NCI-H524 (cell line): Measurements from ENCODE around the gene NR4A2.
A peak's percentile ranks its signal among the peaks of the same experiment; 100 is the strongest.

ENCODE experiments used
- DNase-seq, 2 experiments: peaks; one replicate each; lab custom pipeline; 2025; lab: John Stamatoyannopoulos, UW

Gene NR4A2

DNA sequence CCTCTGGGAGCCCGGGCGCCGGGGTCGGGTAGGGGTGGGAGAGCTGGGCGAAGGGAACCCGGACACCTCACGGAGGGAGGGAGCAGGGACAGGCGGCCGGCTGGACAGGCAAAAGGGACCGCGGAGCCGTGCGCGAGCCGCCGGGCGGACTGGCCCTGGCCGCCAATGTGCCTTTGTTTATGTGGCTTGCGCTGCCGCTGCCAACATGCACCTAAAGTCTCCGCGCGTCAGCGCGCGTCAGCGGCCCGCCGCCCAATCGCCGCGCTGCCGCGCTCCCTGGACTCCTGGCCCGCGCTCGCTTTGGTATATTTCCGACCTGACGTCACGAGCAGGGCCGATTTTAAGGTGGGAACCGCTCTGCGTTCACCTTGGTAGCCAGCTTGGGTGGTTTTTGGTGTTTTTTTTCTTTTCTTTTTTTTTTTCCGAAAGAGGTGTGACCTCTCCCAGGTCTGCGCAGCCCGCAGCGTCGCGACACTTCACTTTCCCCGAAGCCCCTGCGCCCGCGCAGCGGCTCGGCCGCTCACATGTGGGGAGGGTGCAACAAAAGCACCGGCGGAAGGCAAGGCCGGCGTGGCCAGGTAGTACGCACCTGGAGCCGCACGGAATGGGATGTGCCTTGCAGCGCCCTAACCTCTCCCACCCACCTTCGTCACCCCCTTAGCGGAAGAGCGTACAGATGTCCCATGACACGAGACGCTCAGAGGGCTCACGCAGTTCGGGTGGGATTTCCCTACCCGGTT lies at the start of gene NR4A2:
NR4A2 (minus strand) TSS at position 188 of the 740 bp plus-strand sequence. CDS start 2,535 bp downstream, outside the sequence.
- peak; percentile 14 to 60 for DNase-seq

DNA sequence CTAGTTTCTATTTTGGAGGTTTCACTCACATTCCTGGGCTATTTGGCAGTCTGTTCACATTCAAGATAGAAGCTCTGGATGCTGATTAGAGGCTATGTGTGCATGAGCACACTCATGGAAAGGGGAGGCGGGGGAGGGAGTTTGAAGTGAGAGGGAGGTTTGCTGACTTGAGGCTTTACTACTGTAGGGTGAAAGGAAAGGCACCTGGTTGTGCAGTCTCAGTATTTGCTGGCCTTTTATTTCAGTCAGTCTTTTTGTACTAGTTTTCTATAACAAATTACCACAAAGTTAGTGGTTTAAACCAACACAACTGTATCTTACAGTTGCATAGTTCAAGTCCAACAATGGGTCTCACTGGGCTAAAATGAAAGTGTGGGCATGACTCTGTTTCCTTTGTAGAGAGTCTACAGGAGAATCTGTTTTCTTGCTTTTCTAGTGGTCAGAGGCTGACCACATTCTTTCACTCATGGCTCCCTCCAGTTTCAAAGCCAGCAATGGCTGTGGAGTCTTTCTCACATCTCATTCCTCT lies 47.7 kb upstream of the NR4A2 start:
- DNase-seq, result no peak

DNA sequence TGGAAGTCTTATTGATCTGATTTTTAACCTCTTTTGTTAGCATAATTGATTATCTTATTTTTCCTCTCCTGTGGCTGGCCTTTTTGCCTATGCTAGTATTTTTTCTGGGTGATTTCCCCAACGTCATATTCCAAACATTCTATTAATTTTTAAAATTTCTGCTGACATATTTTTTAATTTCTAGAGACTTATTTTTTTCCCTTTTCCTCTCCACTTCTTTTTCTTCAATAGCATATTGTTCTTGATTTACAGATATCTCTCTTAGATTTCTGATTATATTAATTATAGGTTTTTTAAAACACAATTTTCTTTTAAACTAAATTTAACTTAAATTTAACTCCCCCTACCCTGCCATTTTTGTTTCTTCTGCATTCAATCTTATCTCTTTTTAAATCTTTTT lies 47.2 kb upstream of the NR4A2 start:
- DNase-seq, result no peak

DNA sequence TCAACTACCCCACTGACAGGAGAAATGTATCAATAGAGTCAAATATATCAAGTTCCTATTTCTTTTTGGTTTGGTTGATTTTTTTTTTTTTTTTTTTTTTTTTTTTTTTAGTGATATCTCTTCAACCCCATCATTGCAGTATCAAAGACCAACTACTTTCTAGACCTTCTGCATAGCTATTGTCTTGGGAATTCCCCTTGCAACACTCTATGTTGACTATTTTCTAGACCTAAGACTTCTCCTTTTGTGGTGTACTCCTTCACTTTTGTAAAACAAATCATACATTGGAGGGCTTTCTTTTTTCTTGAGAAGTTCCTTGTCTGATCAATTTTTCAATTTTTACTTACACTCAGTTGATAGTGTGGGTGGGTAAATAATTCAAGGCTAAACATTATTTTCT lies 46.5 kb upstream of the NR4A2 start:
- DNase-seq, result no peak

DNA sequence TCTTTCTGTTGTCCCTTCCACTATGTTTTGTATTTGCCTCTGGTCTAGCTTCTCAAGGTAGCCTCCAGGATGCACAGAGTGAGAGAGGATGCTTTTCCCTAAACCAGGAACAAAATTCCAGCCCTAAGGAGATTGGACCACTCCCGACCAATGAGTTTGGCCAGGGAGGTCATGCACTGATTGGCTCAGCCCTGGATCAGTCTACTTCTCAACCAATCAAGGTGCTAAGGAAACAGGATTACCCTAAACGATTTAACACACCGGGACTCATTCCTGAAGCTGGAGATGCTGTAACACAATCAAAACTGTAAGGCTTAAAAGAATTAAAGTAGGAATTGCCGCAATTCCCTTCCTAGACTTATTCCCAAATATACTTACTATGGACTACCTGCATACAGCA lies 34.2 kb upstream of the NR4A2 start:
- DNase-seq, result no peak

DNA sequence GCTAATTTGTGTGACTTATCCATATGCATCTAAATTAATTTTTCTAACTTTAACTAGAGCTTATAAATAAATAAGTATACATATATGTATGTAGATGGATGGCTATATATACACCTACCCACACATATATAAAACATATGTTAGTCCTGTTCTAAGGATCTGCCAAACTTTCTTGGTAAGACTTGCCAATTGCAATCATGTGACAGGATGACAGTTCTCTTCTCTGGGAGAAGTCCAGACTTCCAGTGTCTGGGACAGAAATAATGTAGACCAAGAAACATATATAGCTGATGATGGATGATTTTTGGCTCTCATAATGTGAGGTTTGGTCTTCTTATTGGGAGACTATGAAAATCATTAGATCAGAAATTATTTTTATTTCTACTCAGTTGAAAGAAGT lies 30.6 kb upstream of the NR4A2 start:
- DNase-seq, result no peak

DNA sequence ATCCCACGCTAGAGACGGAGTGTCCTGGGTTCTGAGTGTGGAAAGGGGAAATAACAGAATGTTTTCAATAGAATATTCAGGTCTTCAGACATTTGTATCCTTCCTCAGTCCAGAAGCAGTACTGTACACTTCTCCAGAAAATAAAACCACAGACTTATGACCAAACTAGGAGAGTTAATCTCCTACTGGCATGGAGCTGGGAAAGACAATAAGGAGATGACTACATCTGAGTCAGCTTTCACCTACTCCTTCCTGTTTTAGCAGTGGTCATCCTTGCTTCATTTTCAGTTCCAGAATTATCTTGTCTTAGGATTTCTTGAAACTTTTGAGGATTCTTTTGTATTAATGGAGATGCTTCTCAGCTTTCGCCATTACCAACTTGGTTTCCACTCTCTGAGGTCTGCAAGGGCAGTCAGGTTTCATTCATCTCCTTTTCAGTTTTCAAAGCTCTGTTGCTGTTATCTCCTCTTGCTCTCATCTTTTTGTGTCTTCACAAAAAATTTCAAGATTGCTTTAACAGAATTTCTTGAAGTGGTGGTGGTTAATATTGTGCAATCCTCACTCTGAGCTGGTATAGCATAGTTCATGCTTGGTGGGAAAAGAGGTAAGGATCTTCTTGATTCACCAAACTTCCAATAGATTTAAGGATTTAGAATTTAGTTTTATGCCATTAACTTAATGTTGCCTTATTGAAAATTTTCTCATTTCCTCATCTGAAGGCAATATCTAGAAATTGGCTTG lies 23.7 kb upstream of the NR4A2 start:
- no peak for DNase-seq

DNA sequence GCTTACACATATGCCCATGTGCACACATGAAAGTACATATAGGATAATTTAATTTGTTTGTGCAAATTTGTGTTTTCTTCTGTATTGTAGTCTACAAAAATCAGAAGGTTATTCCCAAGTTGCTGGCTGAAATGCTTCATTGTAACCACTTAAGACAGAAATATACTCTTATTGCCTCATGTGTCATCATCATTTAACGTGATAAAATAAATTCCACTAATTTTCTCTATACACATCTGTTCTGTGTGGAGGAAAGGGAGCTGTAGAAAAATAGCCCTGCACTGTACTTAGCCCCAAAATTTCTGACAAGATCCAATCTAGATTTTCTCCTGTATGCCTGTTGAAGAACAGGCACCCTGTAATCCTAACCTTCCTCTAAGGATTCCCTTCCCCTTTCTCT lies 20.4 kb upstream of the NR4A2 start:
- no peak for DNase-seq

DNA sequence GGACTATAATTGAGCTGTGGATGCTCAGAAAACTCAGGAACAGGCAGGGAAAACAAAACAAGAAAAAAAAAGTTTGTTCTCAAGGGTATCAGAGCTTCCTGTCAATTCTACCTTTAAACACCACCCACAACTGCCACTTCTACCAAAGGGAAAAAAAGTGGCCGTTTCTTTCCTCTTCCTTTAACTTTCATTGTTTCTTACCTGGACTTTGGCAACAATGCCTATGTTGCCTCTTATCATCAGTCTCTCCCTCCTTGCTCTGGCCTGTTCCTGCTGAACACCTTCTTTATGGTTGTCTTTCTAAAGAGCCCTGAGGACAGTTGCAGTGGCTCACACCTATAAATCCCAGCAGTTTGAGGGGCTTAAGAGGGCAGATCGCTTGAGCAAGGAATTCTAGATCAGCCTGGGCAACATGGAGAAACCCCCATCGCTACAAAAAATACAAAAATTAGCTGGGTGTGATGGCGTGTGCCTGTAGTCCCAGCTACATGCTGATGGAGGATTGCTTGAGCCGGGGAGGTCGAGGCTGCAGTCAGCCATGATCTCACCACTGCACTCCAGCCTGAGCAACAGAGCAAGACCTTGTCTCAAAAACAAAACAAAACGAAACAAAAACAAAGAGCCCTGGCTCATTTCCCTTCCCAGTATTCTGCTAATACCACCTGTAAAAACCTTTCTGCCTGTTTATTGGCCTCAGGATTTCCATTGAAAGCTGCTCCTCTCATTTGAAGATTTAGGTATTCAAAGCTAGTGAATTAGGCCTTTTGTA lies 18.0 kb upstream of the NR4A2 start:
- DNase-seq, result no peak

DNA sequence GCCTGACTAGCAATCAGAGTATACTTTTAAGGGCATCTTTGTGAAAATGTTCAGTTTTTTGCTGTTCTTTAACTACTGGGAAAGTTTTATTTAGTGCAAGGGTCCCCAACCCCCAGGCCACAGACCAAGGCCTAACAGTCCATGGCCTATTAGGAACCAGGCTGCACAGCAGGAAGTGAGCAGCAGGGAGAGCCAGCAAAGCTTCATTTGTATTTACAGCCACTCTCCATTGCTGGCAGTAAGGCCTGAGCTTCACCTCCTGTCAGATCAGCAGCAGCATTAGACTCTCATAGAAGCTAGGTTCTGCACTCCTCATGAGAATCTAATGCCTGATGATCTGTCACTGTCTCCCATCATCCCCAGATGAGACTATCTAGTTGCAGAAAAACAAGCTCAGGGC lies 17.1 kb upstream of the NR4A2 start:
- DNase-seq, result no peak

DNA sequence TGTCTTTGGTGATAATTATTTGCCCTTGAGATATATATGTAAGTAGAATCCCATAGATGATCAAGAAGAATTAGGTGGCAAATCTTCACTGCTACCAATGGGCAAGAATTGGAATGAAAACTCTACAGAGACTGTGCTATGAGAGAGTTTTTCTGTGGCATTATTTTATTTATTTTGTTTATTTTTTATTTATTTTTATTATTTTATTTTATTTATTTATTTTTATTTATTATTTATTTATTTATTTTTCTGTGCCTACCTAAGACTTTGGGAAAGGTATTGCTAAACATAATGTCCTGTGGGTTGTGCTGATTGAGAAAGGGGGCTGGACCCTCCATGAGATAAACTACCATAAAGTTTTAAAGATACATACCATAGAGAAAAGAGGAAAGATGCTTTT lies 16.6 kb upstream of the NR4A2 start:
- no peak for DNase-seq

DNA sequence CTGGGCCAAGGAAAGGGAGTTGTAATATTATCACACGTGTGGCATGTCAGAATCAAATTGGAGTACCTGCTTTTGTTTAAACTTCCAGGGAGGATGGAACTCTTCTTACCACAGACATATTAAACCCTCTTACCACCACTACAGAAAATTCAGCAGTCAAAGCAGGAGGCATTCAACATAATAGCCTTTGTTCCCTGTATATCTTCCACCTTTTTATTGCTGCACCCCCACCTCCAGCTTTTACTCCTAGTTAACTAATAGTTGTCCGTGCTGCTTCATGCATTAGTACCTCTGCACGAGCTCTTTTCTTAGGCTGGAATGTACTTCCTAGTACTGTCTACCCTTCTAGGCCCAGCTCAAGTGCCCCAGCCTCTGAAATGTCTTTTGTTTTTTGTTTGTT lies 14.9 kb upstream of the NR4A2 start:
- no peak for DNase-seq

DNA sequence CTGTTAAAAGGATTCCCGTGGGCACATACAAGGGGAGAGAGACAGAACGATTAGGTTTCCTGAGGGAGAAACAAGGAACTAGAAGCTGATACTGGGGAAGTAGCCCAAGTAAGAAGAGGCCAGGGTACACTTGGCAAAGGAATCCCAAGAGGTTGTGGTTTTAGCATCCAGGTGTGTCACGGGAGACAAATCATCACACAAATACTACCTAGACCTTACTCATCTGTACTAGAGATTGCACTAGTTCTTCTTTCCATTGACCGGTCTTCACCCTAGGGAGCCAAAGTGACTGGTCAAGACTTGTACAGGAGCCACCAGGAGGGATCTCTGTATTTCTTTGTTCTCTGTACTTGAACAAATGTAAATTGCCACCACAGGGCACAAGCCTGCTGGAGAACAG lies 14.2 kb upstream of the NR4A2 start:
- no peak for DNase-seq

DNA sequence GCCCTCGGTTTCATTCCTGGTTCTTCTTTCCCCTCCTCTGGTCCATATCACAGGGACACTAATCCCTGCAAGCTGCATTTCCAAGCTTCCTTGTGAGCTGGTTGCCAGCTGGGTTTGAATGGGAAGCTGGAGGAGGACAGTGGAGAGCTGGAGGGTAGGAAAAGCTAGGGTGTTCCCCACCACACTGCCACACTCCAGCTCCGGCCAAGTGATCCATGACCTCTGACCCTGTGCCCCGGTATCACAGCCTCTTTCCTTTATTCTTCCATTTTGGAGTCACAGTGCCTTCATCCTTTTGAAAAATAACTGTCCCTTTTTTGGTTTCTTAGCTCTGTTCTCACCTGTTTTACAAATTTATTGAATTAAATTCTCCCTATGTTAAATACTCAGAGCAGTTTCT lies 13.1 kb upstream of the NR4A2 start:
- DNase-seq, result no peak

DNA sequence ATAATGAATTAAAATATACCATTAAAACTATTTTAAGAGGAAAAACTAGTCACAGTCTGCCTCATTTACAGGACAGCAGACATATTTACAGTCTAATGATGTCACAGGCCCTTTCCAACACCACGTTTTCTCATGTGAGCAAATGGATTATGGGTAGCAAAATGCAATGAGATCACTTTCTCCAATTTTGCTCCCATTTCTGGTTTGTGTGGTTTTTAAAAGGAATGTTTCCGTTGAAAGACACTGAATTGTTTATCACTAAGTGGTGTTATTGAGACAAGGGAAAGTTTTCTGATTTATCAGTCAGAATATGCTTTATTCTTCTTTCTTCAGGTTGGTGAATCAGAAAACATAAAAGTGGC lies 11.4 kb upstream of the NR4A2 start:
- DNase-seq, result no peak

DNA sequence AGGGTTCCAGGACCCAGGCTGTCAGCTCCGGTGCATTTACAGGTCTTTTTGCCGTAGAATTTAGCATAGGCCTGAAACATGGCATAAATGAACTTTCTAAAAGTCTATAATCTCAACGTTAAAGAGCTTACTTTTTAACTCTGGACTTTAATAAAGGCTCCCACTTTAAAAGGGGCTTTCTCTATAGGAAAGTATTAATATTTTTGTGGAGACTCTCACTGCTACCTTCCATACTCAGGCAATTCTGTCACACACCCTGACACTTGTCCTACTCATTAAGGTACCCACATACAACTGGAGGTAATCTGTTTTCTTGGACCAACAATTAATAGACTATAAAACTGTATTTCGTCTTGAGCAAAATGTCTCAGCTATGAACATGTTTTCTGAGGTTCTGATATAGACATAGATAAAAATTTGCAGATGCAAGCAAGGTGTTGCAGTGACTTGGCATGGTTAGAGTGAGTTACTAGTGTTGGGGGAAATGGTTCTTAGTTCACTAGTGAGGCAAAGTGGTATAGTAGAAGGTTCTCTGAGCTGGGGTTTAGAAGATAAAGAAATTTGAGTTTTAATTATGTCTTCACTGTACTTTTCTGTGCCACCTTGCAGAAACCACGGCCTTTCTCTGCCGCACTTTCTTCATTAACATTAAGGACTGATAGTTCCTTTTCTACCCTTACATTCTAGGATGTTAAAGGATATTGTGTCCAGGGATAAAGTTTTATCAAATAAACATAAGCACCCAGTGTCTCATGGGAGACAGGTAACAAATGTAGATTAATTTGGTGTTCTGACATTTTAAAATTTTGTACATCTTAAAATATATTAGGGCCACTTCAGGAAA lies 10.8 kb upstream of the NR4A2 start:
- no peak for DNase-seq

DNA sequence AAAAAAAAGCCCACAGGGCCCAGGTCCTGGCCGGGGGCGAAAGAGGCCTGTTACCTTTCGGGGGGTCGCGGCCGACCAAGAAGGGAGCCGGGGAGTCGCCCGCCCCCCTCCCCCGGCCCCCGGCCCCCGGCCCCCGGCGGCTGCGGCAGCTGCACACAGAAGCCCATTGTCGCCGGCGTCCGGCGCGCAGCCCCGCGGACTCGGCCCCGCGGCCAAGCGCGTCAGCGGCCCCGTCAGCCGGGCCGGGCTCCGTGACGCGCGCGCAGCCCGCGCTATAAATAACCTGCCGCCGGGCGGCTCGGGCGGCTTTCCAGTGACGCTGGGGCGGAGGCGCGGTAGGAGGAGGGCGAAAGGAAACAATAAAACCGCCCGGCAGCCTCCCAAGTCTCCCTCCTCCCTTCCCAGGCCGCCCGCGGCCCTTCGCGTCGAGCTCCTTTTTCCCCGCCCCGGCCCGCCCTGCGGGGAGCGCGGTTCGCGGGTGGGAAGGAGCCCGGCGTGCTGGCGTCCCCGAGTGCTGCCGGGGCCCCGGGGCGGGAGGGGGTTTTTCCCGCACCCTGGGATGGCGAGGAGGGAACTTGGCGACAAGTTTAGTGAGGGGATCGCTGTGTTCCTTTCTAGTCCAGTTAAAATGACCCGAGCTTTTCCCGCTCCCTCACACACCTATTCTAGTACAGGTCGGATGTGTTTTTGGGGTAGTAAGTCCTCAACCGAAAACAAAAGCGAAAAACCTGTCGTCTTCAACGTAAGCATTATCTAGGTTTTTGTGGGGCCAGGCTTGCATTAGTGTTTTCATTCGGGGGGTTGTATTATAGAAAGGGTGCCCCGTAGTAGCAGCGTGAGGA lies 10.0 kb upstream of the NR4A2 start:
- peak in 1 of 2 experiments; percentile 52 for DNase-seq

DNA sequence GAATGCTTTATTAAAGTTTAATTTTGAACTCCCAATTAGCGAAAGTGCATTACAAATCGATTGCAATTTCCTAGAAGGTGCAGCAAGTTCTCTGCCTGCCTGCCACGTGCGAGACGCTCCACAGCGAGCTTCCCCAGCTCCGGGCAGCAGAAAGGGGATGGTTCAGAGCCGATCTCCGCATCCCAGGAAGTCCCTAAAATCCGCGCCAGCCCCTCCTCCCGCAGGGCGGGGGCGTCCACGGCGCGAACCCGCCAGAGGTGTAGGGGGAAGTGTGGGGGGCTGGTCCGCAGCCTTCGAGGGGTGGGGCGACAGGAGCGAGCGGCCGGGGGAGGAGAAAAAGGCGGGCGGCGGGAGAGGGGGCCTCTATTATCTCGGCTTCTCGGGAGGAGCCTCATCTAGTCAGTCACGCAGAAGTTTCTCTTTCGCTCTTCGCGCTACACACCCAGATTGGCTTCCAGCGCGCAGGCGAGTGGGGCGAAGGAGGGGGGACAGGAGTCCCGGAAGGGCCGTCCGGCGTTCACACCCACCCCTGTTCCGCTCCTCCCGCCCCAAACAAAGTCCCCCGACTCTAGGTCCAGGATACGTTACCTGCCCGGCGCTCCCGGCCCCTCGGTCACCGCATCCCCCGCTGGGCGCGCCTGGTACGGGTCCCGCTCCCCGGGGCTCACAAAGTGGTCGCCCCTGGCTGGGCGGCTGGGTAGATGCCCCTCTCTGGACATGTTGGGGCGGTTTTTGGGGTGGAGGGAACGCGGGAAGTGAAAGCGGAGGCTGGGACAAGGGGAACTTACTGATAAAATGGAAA lies 9.1 kb upstream of the NR4A2 start:
- peak; percentile 68 to 70 for DNase-seq

DNA sequence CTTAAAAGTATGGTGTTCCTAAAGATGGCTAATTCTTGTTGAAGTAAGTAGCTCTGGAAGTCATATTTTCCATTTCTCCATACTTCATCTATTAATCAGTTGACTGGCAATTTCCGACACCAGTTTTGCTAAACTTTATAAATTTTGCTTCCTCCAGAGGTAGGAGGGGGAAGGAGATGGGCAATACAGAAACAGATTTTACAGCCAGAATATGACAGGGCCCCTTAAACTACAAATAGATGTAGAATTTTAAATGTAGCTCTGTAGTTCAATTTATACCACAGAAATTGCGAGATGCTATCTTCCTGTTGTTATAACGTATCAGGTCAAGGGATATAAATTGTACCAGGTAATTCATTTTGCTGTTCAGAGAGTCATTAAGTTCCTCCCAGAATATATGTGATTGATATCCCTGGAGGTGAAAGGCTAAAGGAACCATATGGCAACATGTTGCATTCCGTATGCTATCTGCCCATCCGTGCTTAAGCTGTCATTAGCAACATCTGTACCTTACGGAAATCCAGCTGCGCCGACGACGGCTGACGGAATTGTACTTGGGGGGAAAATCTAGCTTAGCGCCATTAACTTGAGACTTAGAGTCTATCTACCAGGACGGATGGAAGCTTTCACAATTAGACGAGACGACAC lies 8.4 kb upstream of the NR4A2 start:
- DNase-seq, result peak; percentile 24 to 73
